ENCODE results near the gene DTD1. TPM values are rescaled to one million over a fixed set of nuclear protein-coding genes. Genes with fewer than 3 reads are reported as not detected.

Gene DTD1
- total RNA-seq, 1 experiment from 2014 or later = 14.3 TPM

GRCh38 chr20:18545566-18545965 is 42.3 kb upstream of the DTD1 start:
- Mint-ChIP-seq H3K9me3 (ENCODE audit: low read depth, unreplicated experiment) (no peaks in the 10 kb centered on the region), H3K27ac (ENCODE audit: unreplicated experiment) (no peak overlapping the region), H3K27me3 (ENCODE audit: unreplicated experiment) (no peaks in the 10 kb centered on the region), H3K36me3 (ENCODE audit: insufficient read depth, unreplicated experiment) (peaks cover 13% of the 10 kb centered on the region), H3K4me1 (ENCODE audit: low read depth, unreplicated experiment) (no peaks in the 10 kb centered on the region), H3K4me3 (ENCODE audit: low read depth, unreplicated experiment) (no peak overlapping the region)
- CTCF ChIA-PET = no interaction called here
- TF ChIP-seq, protein P1, sequence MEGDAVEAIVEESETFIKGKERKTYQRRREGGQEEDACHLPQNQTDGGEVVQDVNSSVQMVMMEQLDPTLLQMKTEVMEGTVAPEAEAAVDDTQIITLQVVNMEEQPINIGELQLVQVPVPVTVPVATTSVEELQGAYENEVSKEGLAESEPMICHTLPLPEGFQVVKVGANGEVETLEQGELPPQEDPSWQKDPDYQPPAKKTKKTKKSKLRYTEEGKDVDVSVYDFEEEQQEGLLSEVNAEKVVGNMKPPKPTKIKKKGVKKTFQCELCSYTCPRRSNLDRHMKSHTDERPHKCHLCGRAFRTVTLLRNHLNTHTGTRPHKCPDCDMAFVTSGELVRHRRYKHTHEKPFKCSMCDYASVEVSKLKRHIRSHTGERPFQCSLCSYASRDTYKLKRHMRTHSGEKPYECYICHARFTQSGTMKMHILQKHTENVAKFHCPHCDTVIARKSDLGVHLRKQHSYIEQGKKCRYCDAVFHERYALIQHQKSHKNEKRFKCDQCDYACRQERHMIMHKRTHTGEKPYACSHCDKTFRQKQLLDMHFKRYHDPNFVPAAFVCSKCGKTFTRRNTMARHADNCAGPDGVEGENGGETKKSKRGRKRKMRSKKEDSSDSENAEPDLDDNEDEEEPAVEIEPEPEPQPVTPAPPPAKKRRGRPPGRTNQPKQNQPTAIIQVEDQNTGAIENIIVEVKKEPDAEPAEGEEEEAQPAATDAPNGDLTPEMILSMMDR (IDR thresholded peaks at IDR 0.05; ENCODE audit: unreplicated experiment) = no peak
- no peak for DNase-seq
- intact Hi-C loops (cut with micrococcal nuclease; ENCODE audit: unreplicated experiment) = no loop called here
- no TSS peak for BruUV-seq (replicated peaks)

DNA sequence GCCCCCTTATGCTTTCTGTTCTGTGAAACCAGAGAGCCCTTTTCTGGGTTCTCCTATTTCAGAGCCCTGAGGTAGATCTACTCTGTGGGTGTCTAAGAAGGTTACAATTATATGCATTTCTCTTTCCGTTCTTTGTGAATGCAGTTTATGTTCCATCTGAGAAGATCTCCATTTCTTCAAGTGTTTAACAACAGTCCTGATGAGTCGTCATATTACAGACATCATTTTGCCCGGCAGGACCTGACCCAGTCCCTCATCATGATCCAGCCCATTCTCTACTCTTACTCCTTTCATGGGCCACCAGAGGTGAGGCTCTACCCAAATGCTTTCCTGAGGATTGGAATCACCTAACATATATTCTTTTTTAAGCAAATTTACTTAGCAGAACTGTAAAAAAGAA is 39.4 kb upstream of the DTD1 start:
- no peak overlapping the region for H3K27ac Mint-ChIP-seq (ENCODE audit: unreplicated experiment)

DNA sequence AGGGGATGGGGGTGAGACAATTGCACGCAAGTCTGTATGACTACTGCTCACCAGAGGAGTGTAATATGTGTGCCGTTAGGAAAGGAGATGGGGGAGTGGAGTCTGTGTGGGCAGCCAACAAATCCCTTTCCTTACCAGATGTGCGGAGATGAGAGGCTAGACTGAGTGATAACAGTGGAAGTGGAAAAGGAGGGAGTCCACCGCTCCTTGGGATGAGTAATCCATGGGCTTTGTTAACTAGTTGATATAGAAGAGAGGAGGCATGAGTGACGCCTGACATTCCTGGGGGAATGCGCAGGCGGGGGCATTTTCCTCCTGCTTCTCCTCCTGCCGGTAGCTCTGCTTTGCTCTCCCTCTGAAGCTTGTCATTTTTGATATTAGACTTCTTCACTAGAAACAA is 34.1 kb upstream of the DTD1 start:
- Mint-ChIP-seq H3K4me3 (ENCODE audit: low read depth, unreplicated experiment) (no peak overlapping the region), H3K9me3 (ENCODE audit: low read depth, unreplicated experiment) (no peaks in the 10 kb centered on the region), H3K27me3 (ENCODE audit: unreplicated experiment) (no peaks in the 10 kb centered on the region), H3K4me1 (ENCODE audit: low read depth, unreplicated experiment) (no peaks in the 10 kb centered on the region), H3K27ac (ENCODE audit: unreplicated experiment) (no peak overlapping the region), H3K36me3 (ENCODE audit: insufficient read depth, unreplicated experiment) (peaks cover 7% of the 10 kb centered on the region)
- DNase-seq = no peak
- TF ChIP-seq, protein P1 (IDR thresholded peaks at IDR 0.05; ENCODE audit: unreplicated experiment) = no peak
- intact Hi-C loops (cut with micrococcal nuclease; ENCODE audit: unreplicated experiment) = no loop called here
- no TSS peak for BruUV-seq (replicated peaks)
- CTCF ChIA-PET = no interaction called here

More for the DNA sequence above, 39.4 kb upstream of the DTD1 start:
- no peaks in the 10 kb centered on the region for H3K27me3 Mint-ChIP-seq (ENCODE audit: unreplicated experiment)
- intact Hi-C loops (cut with micrococcal nuclease; ENCODE audit: unreplicated experiment) = no loop called here
- no peak overlapping the region for H3K4me3 Mint-ChIP-seq (ENCODE audit: low read depth, unreplicated experiment)
- peaks cover 17% of the 10 kb centered on the region for H3K36me3 Mint-ChIP-seq (ENCODE audit: insufficient read depth, unreplicated experiment)
- H3K9me3 Mint-ChIP-seq (ENCODE audit: low read depth, unreplicated experiment) = no peaks in the 10 kb centered on the region
- TF ChIP-seq, protein P1 (IDR thresholded peaks at IDR 0.05; ENCODE audit: unreplicated experiment) = no peak
- no peaks in the 10 kb centered on the region for H3K4me1 Mint-ChIP-seq (ENCODE audit: low read depth, unreplicated experiment)
- BruUV-seq (replicated peaks) = no TSS peak
- no peak for DNase-seq
- CTCF ChIA-PET = interaction anchor here (0.7 kb wide), 1 partner anchor 83 kb away, joined by 5 read pairs; no protein-coding TSS in a partner anchor

- no TSS peak for BruUV-seq (replicated peaks)
- Mint-ChIP-seq H3K4me3 (ENCODE audit: low read depth, unreplicated experiment) (peak within 1 kb of the TSS; percentile 74), H3K36me3 (ENCODE audit: insufficient read depth, unreplicated experiment) (peaks cover 15% of the 10 kb centered on the region), H3K4me1 (ENCODE audit: low read depth, unreplicated experiment) (no peaks in the 10 kb centered on the region), H3K27me3 (ENCODE audit: unreplicated experiment) (no peaks in the 10 kb centered on the region), H3K27ac (ENCODE audit: unreplicated experiment) (peak within 1 kb of the TSS; percentile 79), H3K9me3 (ENCODE audit: low read depth, unreplicated experiment) (no peaks in the 10 kb centered on the region)
- peak; percentile 77 for DNase-seq
- TF ChIP-seq, protein P1 (IDR thresholded peaks at IDR 0.05; ENCODE audit: unreplicated experiment) = no peak
- intact Hi-C loops (cut with micrococcal nuclease; ENCODE audit: unreplicated experiment) = no loop called here
- CTCF ChIA-PET = no interaction called here
Observed at GRCh38 chr20:18566892-18567738, 20.7 kb upstream of the DTD1 start, which contains the start of gene SMIM26. TSS of gene SMIM26 (plus strand) at chr20:18567432. CDS start at chr20:18567479, 47 bp downstream.
